Daoy (cell line): Measurements from ENCODE around the gene CTCFL. TPM values are rescaled to one million over a fixed set of nuclear protein-coding genes. Genes with fewer than 3 reads are reported as not detected.

ENCODE experiments used
- total RNA-seq: library from RNA; depleted of rRNA; stranded (reverse); fragments of >200 nt; shearing (Covaris generic); gene quantifications from 2 replicates; pipeline ENCODE4 v1.2.3, GENCODE V29; 2014; rRNA removed

Gene CTCFL
- total RNA-seq, 1 experiment from 2014 or later: 0.06 TPM

Other genes starting within 250 kb of the CTCFL start
- not detected in 2 replicates for gene SPO11, start 195.3 kb downstream of the CTCFL start, total RNA-seq
- 58.7 and 62.1 TPM in 2 replicates for gene RAE1, start 173.9 kb downstream of the CTCFL start, total RNA-seq
- 14.6 and 15.7 TPM in 2 replicates for gene RBM38, start 133.7 kb downstream of the CTCFL start, total RNA-seq
- not detected in 2 replicates for gene PCK1, start 36.0 kb upstream of the CTCFL start, total RNA-seq
- gene ZBP1, start 95.3 kb upstream of the CTCFL start, total RNA-seq: 0.11 TPM in 1 of 2 replicates, not detected in the other
- 11.0 and 12.2 TPM in 2 replicates for gene PMEPA1, start 184.9 kb upstream of the CTCFL start, total RNA-seq